Measurements from ENCODE around the gene TMPRSS12. TPM values are rescaled to one million over a fixed set of nuclear protein-coding genes. Genes with fewer than 3 reads are reported as not detected.
A peak's percentile ranks its signal among the peaks of the same experiment; 100 is the strongest.

The TMPRSS12 gene
- total and polyA plus RNA-seq, 2 of the 13 experiments (the other 11 are each of a cell fraction or from before 2014, with no cell fraction given): not detected

DNA sequence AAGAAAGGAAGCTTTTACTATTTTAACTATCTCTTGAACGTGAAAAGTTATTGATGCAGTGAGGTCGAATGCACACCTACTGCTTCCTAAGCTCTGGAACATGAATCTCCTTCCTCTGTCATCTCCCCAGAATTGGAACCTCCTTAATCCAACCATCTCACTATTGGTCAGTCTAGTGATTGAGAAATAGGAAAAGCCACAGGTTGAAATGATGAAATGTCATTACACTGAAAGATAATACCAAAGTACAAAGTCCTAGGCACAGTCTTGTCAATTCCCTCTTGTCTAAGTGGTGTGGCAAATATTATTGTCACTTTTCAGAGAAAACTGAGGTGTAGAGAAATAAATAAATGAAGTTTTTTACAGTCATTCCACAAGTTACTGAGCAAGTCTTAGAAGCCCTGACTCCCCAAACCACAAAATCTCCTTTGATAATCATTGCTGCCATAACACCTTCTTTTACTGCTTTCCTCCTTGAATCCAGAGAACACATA is 90.1 kb downstream of the TMPRSS12 start (continued):
- TF ChIP-seq NFYB (CRISPR knock-in tag; IDR thresholded peaks at IDR 0.05) (peak; percentile 63), ZNF557 (CRISPR knock-in tag; IDR thresholded peaks at IDR 0.05) (no peak), RBM22 (optimal IDR thresholded peaks at IDR 0.05; ENCODE audit: low read length) (no peak), TP53 (CRISPR knock-in tag; conservative IDR thresholded peaks at IDR 0.05) (no peak), RARA (CRISPR knock-in tag; IDR thresholded peaks at IDR 0.05) (peak; percentile 43; the same call in 1 of the 2 replicates), ZNF205 (CRISPR knock-in tag; IDR thresholded peaks at IDR 0.05) (no peak), ZNF850 (CRISPR knock-in tag; conservative IDR thresholded peaks at IDR 0.05) (no peak), CREB1 (IDR thresholded peaks at IDR 0.05) (no peak), CREB1 (CRISPR knock-in tag; IDR thresholded peaks at IDR 0.05) (peak; percentile 69; the same call in 1 of the 2 replicates), FOXA3 (CRISPR knock-in tag; IDR thresholded peaks at IDR 0.05) (peak; percentile 81), ZNF296 (CRISPR knock-in tag; conservative IDR thresholded peaks at IDR 0.05) (no peak), SMAD3 (CRISPR knock-in tag; IDR thresholded peaks at IDR 0.05) (peak; percentile 89; the same call in 1 of the 2 replicates), MED1 (CRISPR knock-in tag; IDR thresholded peaks at IDR 0.05) (peak; percentile 60; the same call in 1 of the 2 replicates), CBX2 (IDR thresholded peaks at IDR 0.05; ENCODE audit: low read depth, low read length) (no peak), CBX2 (CRISPR knock-in tag; IDR thresholded peaks at IDR 0.05; ENCODE audit: low read depth) (no peak), TAF1 (CRISPR knock-in tag; IDR thresholded peaks at IDR 0.05) (no peak), KLF12 (CRISPR knock-in tag; IDR thresholded peaks at IDR 0.05; ENCODE audit: borderline replicate concordance) (no peak), PITX1 (CRISPR knock-in tag; IDR thresholded peaks at IDR 0.05) (peak; percentile 81), RBFOX2 (IDR thresholded peaks at IDR 0.05; ENCODE audit: low read depth, low read length) (peak; percentile 39), SIX1 (CRISPR knock-in tag; IDR thresholded peaks at IDR 0.05; ENCODE audit: borderline replicate concordance) (peak; percentile 89), KDM6A (CRISPR knock-in tag; IDR thresholded peaks at IDR 0.05; ENCODE audit: low read depth) (peak; percentile 34; the same call in 1 of the 2 replicates), KAT8 (CRISPR knock-in tag; IDR thresholded peaks at IDR 0.05) (peak; percentile 66; the same call in 1 of the 2 replicates), TEAD3 (CRISPR knock-in tag; optimal IDR thresholded peaks at IDR 0.05; ENCODE audit: borderline replicate concordance) (peak; percentile 39), TBX2 (CRISPR knock-in tag; IDR thresholded peaks at IDR 0.05; ENCODE audit: borderline replicate concordance) (peak; percentile 37; the same call in 1 of the 2 replicates)
- TF ChIP-seq, protein P1, sequence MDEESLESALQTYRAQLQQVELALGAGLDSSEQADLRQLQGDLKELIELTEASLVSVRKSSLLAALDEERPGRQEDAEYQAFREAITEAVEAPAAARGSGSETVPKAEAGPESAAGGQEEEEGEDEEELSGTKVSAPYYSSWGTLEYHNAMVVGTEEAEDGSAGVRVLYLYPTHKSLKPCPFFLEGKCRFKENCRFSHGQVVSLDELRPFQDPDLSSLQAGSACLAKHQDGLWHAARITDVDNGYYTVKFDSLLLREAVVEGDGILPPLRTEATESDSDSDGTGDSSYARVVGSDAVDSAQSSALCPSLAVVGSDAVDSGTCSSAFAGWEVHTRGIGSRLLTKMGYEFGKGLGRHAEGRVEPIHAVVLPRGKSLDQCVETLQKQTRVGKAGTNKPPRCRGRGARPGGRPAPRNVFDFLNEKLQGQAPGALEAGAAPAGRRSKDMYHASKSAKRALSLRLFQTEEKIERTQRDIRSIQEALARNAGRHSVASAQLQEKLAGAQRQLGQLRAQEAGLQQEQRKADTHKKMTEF (CRISPR knock-in tag; IDR thresholded peaks at IDR 0.05): peak; percentile 53; the same call in 1 of the 2 replicates
- TF ChIP-seq, protein P2, sequence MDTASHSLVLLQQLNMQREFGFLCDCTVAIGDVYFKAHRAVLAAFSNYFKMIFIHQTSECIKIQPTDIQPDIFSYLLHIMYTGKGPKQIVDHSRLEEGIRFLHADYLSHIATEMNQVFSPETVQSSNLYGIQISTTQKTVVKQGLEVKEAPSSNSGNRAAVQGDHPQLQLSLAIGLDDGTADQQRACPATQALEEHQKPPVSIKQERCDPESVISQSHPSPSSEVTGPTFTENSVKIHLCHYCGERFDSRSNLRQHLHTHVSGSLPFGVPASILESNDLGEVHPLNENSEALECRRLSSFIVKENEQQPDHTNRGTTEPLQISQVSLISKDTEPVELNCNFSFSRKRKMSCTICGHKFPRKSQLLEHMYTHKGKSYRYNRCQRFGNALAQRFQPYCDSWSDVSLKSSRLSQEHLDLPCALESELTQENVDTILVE (CRISPR knock-in tag; IDR thresholded peaks at IDR 0.05): peak; percentile 63; the same call in 1 of the 2 replicates
- TF ChIP-seq, protein P3, sequence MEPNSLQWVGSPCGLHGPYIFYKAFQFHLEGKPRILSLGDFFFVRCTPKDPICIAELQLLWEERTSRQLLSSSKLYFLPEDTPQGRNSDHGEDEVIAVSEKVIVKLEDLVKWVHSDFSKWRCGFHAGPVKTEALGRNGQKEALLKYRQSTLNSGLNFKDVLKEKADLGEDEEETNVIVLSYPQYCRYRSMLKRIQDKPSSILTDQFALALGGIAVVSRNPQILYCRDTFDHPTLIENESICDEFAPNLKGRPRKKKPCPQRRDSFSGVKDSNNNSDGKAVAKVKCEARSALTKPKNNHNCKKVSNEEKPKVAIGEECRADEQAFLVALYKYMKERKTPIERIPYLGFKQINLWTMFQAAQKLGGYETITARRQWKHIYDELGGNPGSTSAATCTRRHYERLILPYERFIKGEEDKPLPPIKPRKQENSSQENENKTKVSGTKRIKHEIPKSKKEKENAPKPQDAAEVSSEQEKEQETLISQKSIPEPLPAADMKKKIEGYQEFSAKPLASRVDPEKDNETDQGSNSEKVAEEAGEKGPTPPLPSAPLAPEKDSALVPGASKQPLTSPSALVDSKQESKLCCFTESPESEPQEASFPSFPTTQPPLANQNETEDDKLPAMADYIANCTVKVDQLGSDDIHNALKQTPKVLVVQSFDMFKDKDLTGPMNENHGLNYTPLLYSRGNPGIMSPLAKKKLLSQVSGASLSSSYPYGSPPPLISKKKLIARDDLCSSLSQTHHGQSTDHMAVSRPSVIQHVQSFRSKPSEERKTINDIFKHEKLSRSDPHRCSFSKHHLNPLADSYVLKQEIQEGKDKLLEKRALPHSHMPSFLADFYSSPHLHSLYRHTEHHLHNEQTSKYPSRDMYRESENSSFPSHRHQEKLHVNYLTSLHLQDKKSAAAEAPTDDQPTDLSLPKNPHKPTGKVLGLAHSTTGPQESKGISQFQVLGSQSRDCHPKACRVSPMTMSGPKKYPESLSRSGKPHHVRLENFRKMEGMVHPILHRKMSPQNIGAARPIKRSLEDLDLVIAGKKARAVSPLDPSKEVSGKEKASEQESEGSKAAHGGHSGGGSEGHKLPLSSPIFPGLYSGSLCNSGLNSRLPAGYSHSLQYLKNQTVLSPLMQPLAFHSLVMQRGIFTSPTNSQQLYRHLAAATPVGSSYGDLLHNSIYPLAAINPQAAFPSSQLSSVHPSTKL (CRISPR knock-in tag; IDR thresholded peaks at IDR 0.05): peak; percentile 91
- TF ChIP-seq, protein P4, sequence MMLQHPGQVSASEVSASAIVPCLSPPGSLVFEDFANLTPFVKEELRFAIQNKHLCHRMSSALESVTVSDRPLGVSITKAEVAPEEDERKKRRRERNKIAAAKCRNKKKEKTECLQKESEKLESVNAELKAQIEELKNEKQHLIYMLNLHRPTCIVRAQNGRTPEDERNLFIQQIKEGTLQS (CRISPR knock-in tag; IDR thresholded peaks at IDR 0.05): peak; percentile 63
